Epithelial cell of prostate (primary cell): Measurements from ENCODE around the gene AAMDC.
"Not testable (repeated sequence)": the region's sequence is repeated elsewhere in the genome, so short reads cannot be mapped to it uniquely, and the experiment has no call there.

Experiments used
- DNase-seq: peaks from one replicate; pipeline ENCODE4 v3.0.0-alpha.2; 2011; ENCODE audit warnings: low read depth, low spot score
- H3K27ac ChIP-seq: fragments of 450-650 bp; 2 replicates; pipeline ENCODE4 v1.5.1; 2017; ENCODE audit warnings: mild to moderate bottlenecking

AAMDC gene

GRCh38 chr11:77819921-77820564, 901 bp upstream of the AAMDC start:
- peak overlapping the region; percentile 82 for H3K27ac ChIP-seq

DNA sequence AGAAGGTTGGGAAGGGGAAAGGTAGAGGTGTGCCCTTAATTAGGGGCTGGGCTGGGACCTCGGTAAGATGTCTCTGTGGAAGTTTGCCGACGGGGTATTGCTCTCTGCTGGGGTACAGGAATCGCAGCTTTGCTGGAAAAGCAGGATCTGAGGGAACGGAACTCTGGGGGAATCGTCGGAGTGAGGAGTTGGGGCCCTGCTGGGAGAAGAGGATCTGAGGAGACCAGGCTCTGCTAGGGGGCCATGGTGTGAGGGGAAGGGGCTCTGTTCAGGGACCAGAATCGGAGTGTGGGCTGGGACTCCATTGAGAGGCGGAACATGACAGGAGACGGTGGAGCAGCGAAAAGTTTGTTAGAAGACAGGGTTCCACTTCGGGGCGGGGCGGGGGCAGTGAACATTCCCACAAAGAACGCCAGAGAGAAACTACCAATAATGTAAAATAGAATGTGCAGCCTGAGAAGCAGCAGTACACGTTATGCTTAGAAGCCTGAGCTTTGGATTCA, 456 bp downstream of the AAMDC start:
- no peak for DNase-seq
- H3K27ac ChIP-seq: peak overlapping the region; percentile 82

More at GRCh38 chr11:77819921-77820564, 901 bp upstream of the AAMDC start:
- no peak for DNase-seq

DNA sequence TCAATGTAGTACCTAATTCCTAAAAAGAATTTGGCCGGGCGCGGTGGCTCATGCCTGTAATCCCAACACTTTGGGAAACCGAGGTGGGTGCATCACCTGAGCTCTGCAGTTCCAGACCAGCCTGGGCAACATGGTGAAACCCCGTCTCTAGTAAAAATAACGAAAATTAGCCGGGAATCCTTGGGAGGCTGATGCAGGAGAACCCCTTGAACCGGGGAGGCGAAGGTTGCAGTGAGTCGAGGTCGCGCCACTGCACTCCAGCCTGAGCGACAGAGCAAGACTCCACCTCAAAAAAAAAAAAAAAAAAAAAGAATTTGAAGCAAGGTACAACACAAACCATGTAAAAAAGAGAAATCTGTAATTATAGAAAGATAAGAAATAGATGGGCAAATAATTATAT, 1.2 kb downstream of the AAMDC start:
- not testable (repeated sequence) for DNase-seq, H3K27ac ChIP-seq

DNA sequence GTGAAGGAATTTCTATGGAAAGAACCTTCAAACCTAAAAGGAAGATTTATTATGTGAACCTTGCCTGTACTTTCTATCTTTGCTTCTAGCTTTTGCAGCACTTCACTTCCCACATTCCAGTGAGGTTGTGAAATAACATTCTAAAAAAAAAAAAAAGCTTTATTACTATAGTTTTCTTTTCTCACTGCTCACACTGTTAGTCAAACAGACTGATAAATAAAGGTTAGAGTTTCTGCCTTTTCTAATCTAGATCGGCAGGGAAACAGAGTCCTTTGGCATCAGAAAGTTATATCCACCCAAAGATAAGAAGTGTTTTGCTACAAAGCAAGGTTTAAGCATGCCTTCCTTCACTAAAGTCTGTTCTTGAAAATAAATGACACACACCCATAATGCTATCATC, 2.8 kb downstream of the AAMDC start:
- H3K27ac ChIP-seq: no peak overlapping the region
- DNase-seq: no peak

DNA sequence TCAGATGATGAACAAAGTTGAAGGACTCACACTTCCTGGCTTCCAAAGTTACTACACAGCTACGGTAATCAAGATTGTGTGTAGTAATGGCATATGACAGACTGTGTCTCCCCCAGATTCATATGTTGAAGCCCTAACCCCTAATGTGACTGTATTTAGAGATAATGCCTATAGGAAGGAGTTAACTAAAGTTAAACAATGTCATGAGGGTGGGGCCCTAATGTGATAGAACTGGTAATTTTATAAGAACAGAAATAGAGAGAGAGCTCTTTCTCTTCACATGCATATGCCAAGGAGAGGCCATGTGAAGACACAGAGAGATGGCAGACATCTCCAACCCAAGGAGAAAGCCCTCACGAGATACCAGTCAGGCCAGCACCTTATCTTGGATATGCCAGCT, 8.0 kb downstream of the AAMDC start:
- DNase-seq: no peak
- H3K27ac ChIP-seq: no peak overlapping the region

- no peak overlapping the region for H3K27ac ChIP-seq
- DNase-seq: no peak
These were observed 12.4 kb downstream of the AAMDC start for GRCh38 chr11:77833302-77833701.

- DNase-seq: no peak
- H3K27ac ChIP-seq: no peak overlapping the region
These were observed 21.6 kb downstream of the AAMDC start for GRCh38 chr11:77842441-77843121.

- DNase-seq, H3K27ac ChIP-seq: not testable (repeated sequence)
These were observed 22.8 kb downstream of the AAMDC start for GRCh38 chr11:77843700-77844099.

DNA sequence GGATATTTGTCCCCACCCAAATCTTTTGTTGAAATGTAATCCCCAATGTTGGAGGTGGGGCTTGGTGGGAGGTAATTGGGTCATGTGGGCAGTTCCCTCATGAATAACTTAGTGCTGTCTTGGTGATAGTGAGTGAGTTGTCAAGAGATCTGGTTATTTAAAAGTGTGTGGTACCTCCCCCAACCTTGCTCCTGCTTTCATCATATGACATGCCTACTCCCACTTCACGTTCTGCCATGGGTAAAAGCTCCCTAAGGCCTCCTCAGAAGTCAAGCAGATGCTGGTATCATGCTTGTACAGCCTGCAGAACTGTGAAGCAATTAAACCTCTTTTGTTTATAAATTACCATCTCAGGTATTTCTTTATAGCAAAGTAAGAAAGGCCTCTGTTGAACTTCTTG, 30.6 kb downstream of the AAMDC start:
- no peak for DNase-seq

GRCh38 chr11:77854838-77855237, 33.9 kb downstream of the AAMDC start:
- DNase-seq: no peak
- no peak overlapping the region for H3K27ac ChIP-seq

More for the DNA sequence above, 30.6 kb downstream of the AAMDC start:
- H3K27ac ChIP-seq: peak overlapping the region; percentile 9

DNA sequence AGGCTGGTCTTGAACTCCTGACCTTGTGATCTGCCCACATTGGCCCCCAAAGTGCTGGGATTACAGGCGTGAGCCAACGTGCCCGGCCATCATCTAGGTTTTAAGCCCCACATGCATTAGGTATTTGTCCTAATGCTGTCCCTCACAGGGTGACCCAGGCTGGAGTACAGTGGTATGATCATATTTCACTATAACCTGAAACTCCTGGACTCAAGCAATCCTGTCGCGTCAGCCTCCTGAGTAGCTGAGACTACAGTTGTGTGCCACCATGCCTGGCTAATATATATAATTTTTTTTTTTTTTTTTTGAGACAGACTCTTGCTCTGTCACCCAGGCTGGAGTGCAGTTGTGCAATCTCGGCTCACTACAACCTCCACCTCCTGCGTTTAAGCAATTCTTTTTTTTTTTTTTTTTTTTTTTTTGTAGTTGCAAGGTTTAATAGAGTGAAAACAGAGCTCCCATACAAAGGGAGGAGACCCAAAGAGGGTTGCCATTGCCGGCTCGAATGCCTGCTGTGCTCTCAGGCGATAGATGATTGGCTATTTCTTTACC, 37.0 kb downstream of the AAMDC start:
- DNase-seq, H3K27ac ChIP-seq: not testable (repeated sequence)

GRCh38 chr11:77861444-77861843, 40.5 kb downstream of the AAMDC start:
- not testable (repeated sequence) for DNase-seq, H3K27ac ChIP-seq

DNA sequence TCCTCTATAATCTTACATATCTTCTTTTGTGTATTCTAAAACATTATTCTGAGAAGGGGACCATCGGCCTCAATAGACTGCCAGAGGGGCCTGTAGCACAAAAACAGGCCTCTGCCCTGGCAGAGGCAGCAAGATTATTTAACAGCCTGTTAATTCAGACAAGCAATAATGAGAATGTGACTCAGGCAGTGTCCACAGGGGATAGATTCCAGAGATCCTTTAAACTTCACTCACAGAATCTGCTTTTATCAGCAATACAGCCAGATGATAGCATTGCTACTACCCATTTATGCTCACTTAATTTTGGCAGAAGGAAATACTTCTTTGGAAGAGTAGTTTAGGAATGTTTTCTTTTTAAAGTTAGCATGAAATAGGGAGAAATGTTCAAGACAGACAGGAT, 44.9 kb downstream of the AAMDC start:
- no peak for DNase-seq
- no peak overlapping the region for H3K27ac ChIP-seq

DNA sequence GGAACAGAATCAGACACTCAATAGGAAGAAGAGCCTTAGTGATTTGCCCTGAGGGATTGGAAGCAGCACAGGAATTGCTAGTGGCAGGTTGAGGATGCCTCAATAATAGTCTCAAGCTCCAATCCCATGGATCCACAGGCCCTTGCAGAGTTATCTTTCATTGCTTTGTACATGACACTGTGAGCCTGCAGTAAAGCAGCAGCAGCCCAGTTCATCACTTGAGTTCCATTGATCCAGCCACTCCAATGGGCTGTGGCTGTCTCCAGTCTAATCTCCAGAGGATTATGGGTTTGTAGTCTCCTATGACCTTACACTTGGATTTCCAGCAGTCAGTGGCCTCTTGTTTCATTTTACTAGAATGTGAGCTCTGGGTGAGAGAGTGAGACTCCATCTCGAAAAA, 45.4 kb downstream of the AAMDC start:
- no peak overlapping the region for H3K27ac ChIP-seq
- no peak for DNase-seq

DNA sequence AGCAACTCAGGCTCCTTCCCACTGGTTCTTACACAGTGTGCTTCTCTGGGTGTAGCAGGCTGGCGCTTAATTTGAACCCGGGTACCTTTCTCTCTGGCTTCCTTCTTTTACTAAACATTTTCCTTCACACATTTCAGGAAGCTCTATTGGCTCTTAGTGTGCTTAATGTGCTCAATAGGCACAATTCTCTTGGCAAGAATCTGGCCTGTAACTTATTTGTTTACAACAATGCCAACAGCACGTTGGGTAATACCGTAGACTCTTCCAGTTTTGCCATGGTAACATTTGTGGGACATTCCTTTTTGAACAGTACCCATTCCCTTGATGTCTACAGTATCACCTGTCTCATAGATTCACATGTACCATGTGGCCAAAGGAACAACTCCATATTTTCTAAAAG, 47.8 kb downstream of the AAMDC start:
- H3K27ac ChIP-seq: no peak overlapping the region
- no peak for DNase-seq

DNA sequence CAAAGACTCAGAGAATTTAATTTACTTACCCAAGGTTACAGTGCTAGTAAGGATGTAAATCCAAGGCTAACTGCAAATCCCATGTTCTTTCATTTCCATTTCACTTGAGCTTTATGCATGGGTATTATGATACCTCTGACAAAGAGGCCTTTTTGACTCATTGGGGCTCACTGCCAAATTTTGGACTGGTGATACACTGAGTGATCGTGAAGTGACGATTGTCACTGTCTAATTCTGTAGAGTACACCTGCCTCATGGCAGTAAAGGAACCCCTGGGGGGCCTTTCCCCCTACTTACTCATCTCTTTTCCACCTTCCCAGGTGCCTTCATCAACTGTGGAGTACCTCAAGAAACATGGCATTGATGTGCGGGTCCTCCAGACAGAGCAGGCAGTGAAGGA, 50.9 kb downstream of the AAMDC start:
- no peak overlapping the region for H3K27ac ChIP-seq
- DNase-seq: no peak

GRCh38 chr11:77873345-77873744, 52.4 kb downstream of the AAMDC start:
- DNase-seq: no peak
- no peak overlapping the region for H3K27ac ChIP-seq

GRCh38 chr11:77874206-77874605, 53.3 kb downstream of the AAMDC start:
- DNase-seq: no peak
- H3K27ac ChIP-seq: no peak overlapping the region

DNA sequence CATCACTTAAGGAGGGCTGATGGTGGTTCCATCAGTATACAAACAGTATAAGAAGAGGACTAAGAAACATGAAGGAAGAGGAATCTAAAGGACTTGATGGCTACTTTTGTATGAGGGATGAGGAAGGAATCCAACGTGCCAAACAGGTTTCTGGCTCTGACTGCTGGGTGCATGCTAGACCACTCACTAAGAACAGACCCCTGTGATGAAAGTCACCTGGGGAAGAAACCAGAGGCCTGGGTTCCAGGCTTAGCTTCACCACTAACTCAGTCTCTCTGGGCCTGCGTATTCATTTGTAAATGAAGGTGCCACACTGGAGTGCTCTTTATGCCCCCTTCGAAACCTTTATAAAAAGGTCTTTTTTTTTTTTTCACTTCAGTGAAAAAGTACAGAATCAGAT, 55.1 kb downstream of the AAMDC start:
- H3K27ac ChIP-seq: no peak overlapping the region
- DNase-seq: no peak

DNA sequence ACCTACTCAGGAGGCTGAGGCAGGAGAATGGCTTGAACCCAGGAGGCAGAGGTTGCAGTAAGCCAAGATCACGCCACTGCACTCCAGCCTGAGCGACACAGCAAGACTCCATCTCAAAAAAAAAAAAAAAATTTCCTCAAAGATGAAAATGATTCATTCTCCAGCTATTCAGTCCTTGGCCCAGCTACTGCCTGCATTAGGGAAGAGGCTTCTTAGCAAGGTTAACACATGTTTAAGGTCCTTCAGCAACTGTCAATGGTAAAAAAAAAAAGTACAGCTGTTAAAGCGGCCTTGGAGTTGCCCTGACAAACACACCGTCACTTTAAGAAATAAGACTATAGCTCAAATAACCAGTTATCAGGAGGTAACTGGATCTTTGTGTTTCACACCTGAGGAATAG, 57.3 kb downstream of the AAMDC start:
- DNase-seq, H3K27ac ChIP-seq: not testable (repeated sequence)

DNA sequence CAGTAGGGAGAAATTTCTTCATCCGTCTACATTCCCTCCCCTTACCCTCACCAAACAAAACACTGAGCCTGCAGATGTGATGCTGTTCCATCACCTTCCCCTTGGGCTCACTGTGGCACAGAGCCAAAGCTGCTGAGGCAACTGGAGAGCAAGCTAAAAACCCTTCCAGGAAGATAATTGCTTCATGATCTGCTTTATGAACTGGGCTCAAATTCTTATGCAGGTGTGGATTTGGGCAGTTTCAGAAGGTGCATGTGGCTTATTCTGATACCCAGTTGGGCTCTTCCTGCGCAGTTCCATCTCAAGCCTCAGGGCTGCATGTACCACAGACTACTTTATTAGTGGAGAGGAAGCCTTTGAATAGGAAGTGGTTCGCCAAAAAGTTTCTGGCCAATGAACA, 58.3 kb downstream of the AAMDC start:
- no peak overlapping the region for H3K27ac ChIP-seq
- no peak for DNase-seq

DNA sequence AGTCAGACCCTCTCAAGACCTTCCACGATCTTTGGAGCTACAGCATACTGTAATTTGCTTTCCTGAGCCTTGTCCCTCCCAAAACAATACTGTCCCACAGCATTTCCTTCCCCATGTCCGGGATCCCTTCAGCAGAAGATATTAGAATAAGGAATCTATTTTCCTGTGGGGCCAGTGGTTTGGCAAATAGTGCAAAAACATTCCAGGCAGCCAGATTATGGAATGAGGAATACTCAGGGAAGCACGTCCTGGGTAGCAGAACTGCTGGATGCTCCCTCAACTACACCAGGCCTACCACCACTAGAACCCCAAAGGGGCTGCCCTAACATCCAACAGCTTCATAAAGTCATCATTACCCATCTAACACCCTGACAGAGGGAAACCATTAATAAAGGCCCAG, 61.5 kb downstream of the AAMDC start:
- H3K27ac ChIP-seq: no peak overlapping the region
- no peak for DNase-seq
